ENCODE measurements around the gene PCED1A.

The PCED1A gene

GRCh38 chr20:2872459-2873009, 32.1 kb upstream of the PCED1A start:
- Mint-ChIP-seq H3K36me3 (ENCODE audit: low read depth) (peaks cover 21% of the 10 kb centered on the region), H3K27ac (peak overlapping the region; percentile 97), H3K27me3 (no peaks in the 10 kb centered on the region), H3K4me1 (ENCODE audit: low read depth) (peaks cover 69% of the 10 kb centered on the region), H3K9me3 (no peaks in the 10 kb centered on the region), H3K4me3 (peak overlapping the region; percentile 91)

DNA sequence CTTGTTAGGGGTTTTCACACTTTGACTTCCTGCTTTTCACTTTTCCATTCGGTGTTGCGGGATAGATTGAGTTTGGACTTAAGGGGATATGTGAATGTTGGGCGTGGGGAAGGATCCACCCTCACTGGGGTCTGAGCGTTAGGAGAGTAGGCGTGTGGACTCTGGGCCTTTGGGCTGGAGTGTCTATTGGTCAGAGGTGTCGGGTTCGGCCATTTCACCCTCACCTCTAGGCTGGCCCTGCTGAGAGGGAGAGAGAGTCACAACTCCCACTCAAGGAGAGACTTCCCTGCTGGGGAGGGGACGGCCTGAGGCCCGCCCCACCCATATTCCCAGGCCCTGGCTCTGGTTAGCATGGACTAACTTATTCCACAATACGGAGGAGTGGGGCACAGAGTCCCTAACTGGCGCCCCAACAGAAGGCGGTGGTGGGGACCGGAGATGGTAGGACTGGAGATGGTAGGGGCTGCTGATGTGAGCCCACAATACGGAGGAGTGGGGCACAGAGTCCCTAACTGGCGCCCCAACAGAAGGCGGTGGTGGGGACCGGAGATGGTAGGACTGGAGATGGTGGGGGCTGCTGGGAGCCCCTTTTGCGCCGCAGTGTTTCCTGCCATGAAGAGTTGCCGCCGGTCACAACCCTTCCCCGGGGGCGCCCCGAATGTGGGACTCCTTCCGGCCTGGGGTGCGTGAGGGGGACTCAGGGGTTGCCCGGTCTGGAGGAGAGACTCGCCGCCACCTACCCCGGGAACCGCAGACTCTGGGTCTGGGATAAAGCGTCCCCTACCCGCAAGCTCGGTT, 31.4 kb upstream of the PCED1A start:
- Mint-ChIP-seq H3K27ac (peak overlapping the region; percentile 97), H3K36me3 (ENCODE audit: low read depth) (peaks cover 17% of the 10 kb centered on the region), H3K27me3 (no peaks in the 10 kb centered on the region), H3K4me3 (peak overlapping the region; percentile 91), H3K4me1 (ENCODE audit: low read depth) (peaks cover 70% of the 10 kb centered on the region), H3K9me3 (no peaks in the 10 kb centered on the region)

- no peaks in the 10 kb centered on the region for H3K27me3 Mint-ChIP-seq
- no peaks in the 10 kb centered on the region for H3K9me3 Mint-ChIP-seq
- H3K4me3 Mint-ChIP-seq = peak overlapping the region; percentile 57
- H3K36me3 Mint-ChIP-seq (ENCODE audit: low read depth) = peaks cover 16% of the 10 kb centered on the region
- peak overlapping the region; percentile 97 for H3K27ac Mint-ChIP-seq
- peaks cover 70% of the 10 kb centered on the region for H3K4me1 Mint-ChIP-seq (ENCODE audit: low read depth)
Observed at GRCh38 chr20:2871111-2871465, 30.6 kb upstream of the PCED1A start.

DNA sequence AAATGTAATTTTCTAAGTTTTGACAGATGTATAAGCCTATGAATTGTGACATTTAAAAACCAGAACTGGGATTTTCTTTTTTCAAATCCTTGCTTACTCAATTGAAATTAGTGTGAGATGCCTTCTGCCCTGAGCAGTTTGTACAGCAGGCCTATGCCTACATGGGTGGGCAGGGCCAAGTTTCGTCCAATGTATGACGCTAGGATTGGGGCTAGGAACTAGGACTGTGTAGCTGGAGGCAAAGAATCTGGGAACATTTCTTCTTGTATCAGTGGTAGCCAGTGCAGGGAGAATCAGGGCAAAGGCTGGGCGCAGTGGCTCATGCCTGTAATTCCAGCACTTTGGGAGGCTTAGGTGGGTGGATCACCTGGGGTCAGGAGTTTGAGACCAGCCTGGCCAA, 28.9 kb upstream of the PCED1A start:
- H3K36me3 Mint-ChIP-seq (ENCODE audit: low read depth) = peaks cover 18% of the 10 kb centered on the region
- H3K4me3 Mint-ChIP-seq = no peak overlapping the region
- peaks cover 70% of the 10 kb centered on the region for H3K4me1 Mint-ChIP-seq (ENCODE audit: low read depth)
- H3K27me3 Mint-ChIP-seq = no peaks in the 10 kb centered on the region
- peak overlapping the region; percentile 55 for H3K27ac Mint-ChIP-seq
- no peaks in the 10 kb centered on the region for H3K9me3 Mint-ChIP-seq

GRCh38 chr20:2867081-2867864, 26.8 kb upstream of the PCED1A start:
- Mint-ChIP-seq H3K36me3 (ENCODE audit: low read depth) (peaks cover 20% of the 10 kb centered on the region), H3K4me1 (ENCODE audit: low read depth) (peaks cover 64% of the 10 kb centered on the region), H3K4me3 (no peak overlapping the region), H3K27ac (peak overlapping the region; percentile 85), H3K27me3 (no peaks in the 10 kb centered on the region), H3K9me3 (no peaks in the 10 kb centered on the region)

DNA sequence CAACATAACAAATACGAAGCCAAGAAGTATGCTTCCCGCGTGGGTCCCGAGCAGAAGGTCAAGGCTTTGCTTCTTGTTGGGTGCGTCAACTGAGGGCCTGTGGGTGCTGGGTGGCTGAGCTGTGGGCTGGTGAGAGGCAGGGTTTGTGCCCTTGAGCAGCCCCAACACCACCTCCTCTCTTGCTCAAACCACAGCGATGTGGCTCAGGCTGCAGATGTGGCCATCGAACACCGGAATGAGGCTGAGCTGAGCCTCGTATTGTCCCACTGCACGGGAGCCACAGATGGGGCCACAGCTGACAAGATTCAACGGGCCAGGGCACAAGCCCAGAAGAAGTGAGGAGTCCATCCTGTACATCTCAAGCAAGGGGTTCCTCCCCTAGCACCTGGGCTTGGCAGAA, 25.8 kb upstream of the PCED1A start:
- Mint-ChIP-seq H3K4me1 (ENCODE audit: low read depth) (peaks cover 56% of the 10 kb centered on the region), H3K27me3 (no peaks in the 10 kb centered on the region), H3K36me3 (ENCODE audit: low read depth) (peaks cover 22% of the 10 kb centered on the region), H3K9me3 (no peaks in the 10 kb centered on the region), H3K4me3 (peak overlapping the region; percentile 4), H3K27ac (peak overlapping the region; percentile 85)

DNA sequence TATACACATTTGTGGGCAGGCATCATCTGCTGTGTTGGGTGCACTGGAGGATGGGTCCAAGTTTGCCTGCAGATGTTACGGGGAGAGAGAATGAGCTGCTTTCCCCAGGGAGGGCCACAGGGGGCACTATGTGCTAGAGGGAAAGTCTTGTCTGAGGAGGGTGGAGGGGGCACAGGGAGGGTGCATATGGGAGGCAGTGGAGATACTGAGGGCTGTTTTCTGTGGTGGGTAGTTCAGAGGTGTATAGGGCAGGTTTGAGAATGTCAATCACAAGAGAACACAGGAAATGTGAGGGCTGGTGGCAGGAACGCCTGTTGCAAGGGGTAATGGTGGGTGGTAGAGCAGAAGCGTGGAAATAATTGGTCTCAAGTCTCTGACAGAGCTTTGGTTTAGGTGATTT, 25.2 kb upstream of the PCED1A start:
- Mint-ChIP-seq H3K36me3 (ENCODE audit: low read depth) (peaks cover 26% of the 10 kb centered on the region), H3K27ac (peak overlapping the region; percentile 85), H3K4me1 (ENCODE audit: low read depth) (peaks cover 50% of the 10 kb centered on the region), H3K4me3 (peak overlapping the region; percentile 23), H3K9me3 (no peaks in the 10 kb centered on the region), H3K27me3 (no peaks in the 10 kb centered on the region)

DNA sequence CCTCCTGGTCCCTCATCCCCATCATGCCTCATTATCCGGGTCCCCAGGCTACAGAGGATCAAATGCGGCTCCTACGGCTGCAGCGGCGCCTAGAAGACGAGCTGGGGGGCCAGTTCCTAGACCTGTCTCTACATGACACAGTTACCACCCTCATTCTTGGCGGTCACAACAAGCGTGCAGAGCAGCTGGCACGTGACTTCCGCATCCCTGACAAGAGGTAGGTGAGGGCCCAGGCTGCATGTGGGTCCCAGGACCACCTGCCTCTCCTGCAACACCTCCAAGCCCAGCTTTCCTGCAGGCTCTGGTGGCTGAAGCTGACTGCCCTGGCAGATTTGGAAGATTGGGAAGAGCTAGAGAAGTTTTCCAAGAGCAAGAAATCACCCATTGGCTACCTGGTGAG, 24.6 kb upstream of the PCED1A start:
- Mint-ChIP-seq H3K9me3 (no peaks in the 10 kb centered on the region), H3K27me3 (no peaks in the 10 kb centered on the region), H3K4me1 (ENCODE audit: low read depth) (peaks cover 45% of the 10 kb centered on the region), H3K4me3 (no peak overlapping the region), H3K27ac (peak overlapping the region; percentile 58), H3K36me3 (ENCODE audit: low read depth) (peaks cover 26% of the 10 kb centered on the region)

- Mint-ChIP-seq H3K4me1 (ENCODE audit: low read depth) (peaks cover 45% of the 10 kb centered on the region), H3K36me3 (ENCODE audit: low read depth) (peaks cover 26% of the 10 kb centered on the region), H3K4me3 (no peak overlapping the region), H3K9me3 (no peaks in the 10 kb centered on the region), H3K27ac (peak overlapping the region; percentile 58), H3K27me3 (no peaks in the 10 kb centered on the region)
Observed at GRCh38 chr20:2864626-2865025, 24.2 kb upstream of the PCED1A start.

DNA sequence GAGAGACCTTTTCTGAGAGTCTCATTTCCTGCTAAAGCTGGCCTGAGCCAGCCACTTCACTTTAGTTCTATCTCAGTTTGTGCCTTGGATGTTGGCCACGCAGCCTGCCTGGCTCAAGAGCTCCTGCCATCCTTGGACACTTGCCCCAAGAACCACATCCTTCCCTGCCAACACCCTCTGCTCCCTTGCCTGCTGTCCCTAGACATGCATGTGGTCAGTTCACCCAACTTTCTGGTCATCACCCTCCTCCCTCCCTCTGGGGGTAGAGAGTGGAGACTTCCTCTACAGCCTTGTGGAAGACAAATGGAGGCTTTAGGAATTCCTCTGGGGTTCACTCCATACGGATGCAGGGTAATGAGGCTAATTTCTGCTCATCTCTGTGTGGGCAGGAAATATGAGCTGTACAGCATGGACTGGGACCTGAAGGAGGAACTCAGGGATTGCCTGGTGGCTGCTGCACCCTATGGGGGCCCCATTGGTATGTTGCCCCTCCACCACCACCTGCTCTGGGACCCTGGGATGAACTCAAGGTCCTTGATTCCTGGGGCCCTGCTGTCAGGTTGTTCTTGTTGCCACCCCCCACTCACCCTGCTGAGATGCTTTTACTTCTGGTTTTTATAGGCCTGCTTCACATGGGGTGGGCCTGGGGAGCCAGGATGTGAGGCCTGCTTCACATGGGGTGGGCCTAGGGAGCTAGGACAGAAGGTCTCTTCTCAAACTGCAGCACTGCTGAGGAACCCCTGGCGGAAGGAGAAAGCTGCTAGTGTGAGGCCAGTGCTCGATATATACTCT, 19.1 kb upstream of the PCED1A start:
- Mint-ChIP-seq H3K27me3 (no peaks in the 10 kb centered on the region), H3K4me1 (ENCODE audit: low read depth) (peaks cover 3% of the 10 kb centered on the region), H3K9me3 (no peaks in the 10 kb centered on the region), H3K36me3 (ENCODE audit: low read depth) (peaks cover 10% of the 10 kb centered on the region), H3K4me3 (no peak overlapping the region), H3K27ac (no peak overlapping the region)

- no peaks in the 10 kb centered on the region for H3K27me3 Mint-ChIP-seq
- H3K27ac Mint-ChIP-seq = no peak overlapping the region
- H3K4me1 Mint-ChIP-seq (ENCODE audit: low read depth) = no peaks in the 10 kb centered on the region
- no peaks in the 10 kb centered on the region for H3K9me3 Mint-ChIP-seq
- no peak overlapping the region for H3K4me3 Mint-ChIP-seq
- H3K36me3 Mint-ChIP-seq (ENCODE audit: low read depth) = peaks cover 6% of the 10 kb centered on the region
Observed at GRCh38 chr20:2858591-2858990, 18.1 kb upstream of the PCED1A start.

DNA sequence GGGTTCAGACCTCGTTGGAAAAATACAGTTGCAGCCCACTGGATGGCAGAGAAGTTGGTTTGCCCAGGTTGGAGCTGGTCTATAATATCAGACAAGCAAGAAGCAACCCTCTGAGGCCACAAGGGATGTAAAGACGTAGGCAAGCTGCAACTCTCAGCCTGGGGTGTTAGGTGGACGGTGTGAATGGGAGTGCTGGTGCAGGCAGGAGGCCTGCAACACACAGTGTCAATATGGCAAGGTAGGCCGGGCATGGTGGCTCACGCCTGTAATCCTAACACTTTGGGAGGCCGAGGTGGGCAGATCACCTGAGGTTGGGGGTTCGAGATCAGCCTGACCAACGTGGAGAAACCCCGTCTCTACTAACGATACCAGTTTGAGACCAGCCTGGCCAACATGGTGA, 10.6 kb upstream of the PCED1A start:
- peaks cover 20% of the 10 kb centered on the region for H3K4me1 Mint-ChIP-seq (ENCODE audit: low read depth)
- no peaks in the 10 kb centered on the region for H3K27me3 Mint-ChIP-seq
- no peak overlapping the region for H3K27ac Mint-ChIP-seq
- H3K9me3 Mint-ChIP-seq = no peaks in the 10 kb centered on the region
- no peak overlapping the region for H3K4me3 Mint-ChIP-seq
- peaks cover 9% of the 10 kb centered on the region for H3K36me3 Mint-ChIP-seq (ENCODE audit: low read depth)

DNA sequence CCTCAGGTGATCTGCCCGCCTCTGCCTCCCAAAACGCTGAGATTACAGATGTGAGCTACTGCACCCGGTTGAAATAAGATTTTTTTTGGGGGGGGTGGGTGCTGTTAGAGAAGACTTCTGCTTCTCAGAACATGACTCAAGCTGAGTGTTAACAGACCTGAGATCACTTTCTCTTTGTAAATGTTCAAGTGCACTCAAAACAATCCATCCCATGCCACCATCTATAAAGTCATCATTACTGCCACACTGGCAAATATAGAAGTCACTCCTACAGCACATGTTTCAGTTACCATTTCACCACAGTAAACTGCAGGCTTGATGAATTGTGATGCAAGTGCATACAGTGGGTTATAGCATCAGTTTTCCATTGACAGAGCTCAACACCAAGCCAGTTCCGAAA, 9.1 kb upstream of the PCED1A start:
- peaks cover 17% of the 10 kb centered on the region for H3K36me3 Mint-ChIP-seq (ENCODE audit: low read depth)
- H3K27me3 Mint-ChIP-seq = no peaks in the 10 kb centered on the region
- H3K9me3 Mint-ChIP-seq = no peaks in the 10 kb centered on the region
- no peak overlapping the region for H3K4me3 Mint-ChIP-seq
- peaks cover 31% of the 10 kb centered on the region for H3K4me1 Mint-ChIP-seq (ENCODE audit: low read depth)
- H3K27ac Mint-ChIP-seq = no peak overlapping the region

- peaks cover 30% of the 10 kb centered on the region for H3K36me3 Mint-ChIP-seq (ENCODE audit: low read depth)
- H3K27me3 Mint-ChIP-seq = no peaks in the 10 kb centered on the region
- H3K4me1 Mint-ChIP-seq (ENCODE audit: low read depth) = peaks cover 41% of the 10 kb centered on the region
- no peaks in the 10 kb centered on the region for H3K9me3 Mint-ChIP-seq
- no peak overlapping the region for H3K4me3 Mint-ChIP-seq
- H3K27ac Mint-ChIP-seq = no peak overlapping the region
Observed at GRCh38 chr20:2847802-2848201, 7.3 kb upstream of the PCED1A start.

DNA sequence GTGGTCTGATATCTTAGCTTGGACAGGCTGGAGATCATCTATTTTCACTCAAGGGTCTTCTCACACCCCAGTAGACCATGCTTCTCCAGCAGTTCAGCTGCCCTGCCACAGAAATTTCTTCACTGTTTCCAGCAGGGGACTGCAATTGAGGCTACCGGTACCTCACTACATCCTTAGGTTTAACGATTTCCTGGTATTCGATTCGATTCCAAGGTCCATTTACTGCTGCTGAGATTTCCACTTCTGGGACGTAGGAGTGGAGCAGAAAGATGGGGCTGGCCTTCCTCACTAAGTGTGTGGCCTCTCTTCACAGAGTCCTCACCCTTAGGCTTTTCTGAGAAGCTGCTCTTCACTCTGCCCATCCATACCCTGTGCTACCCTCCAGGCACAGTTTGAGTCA, 6.2 kb upstream of the PCED1A start:
- Mint-ChIP-seq H3K36me3 (ENCODE audit: low read depth) (peaks cover 30% of the 10 kb centered on the region), H3K9me3 (no peaks in the 10 kb centered on the region), H3K4me3 (no peak overlapping the region), H3K27ac (no peak overlapping the region), H3K27me3 (no peaks in the 10 kb centered on the region), H3K4me1 (ENCODE audit: low read depth) (peaks cover 30% of the 10 kb centered on the region)

All from stimulated activated naive CD8-positive, alpha-beta T cell treated with anti-CD3 and anti-CD28 coated beads, Interleukin-15, Interleukin-2, amounts not matched to agents 100 ng/mL and 50 ng/mL, for 24 hours (primary cell).